ENCODE measurements around the gene C16orf92.

- TF ChIP-seq NFATC4 (CRISPR knock-in tag; IDR thresholded peaks at IDR 0.05) (no peak), NFYB (CRISPR knock-in tag; conservative IDR thresholded peaks at IDR 0.05; ENCODE audit: low read depth) (no peak), CTCF (IDR thresholded peaks at IDR 0.05) (no peak), ZNF281 (CRISPR knock-in tag; IDR thresholded peaks at IDR 0.05) (no peak), ZNF263 (CRISPR knock-in tag; IDR thresholded peaks at IDR 0.05; ENCODE audit: low read depth) (no peak), ESRRA (CRISPR knock-in tag; IDR thresholded peaks at IDR 0.05; ENCODE audit: borderline replicate concordance) (no peak), FOXP4 (CRISPR knock-in tag; IDR thresholded peaks at IDR 0.05) (no peak), TEAD1 (CRISPR knock-in tag; IDR thresholded peaks at IDR 0.05) (no peak), RELA (CRISPR knock-in tag; IDR thresholded peaks at IDR 0.05; ENCODE audit: borderline replicate concordance) (no peak), USF1 (CRISPR knock-in tag; IDR thresholded peaks at IDR 0.05) (no peak), PREB (CRISPR knock-in tag; IDR thresholded peaks at IDR 0.05; ENCODE audit: borderline replicate concordance) (no peak), E2F5 (CRISPR knock-in tag; IDR thresholded peaks at IDR 0.05) (no peak), ETV6 (CRISPR knock-in tag; IDR thresholded peaks at IDR 0.05) (no peak)
Measured at GRCh38 chr16:30060836-30061554, 38.0 kb downstream of the C16orf92 start.
